HG03064 (cell line): ENCODE data around the gene SECISBP2.

ENCODE experiments used
- ATAC-seq: cut with Tn5 transposase; IDR thresholded peaks from one replicate; pipeline ENCODE4 v1.9.1; 2021; ENCODE audit warnings: low read depth; ENCODE audit not compliant: unreplicated experiment

The SECISBP2 gene

DNA sequence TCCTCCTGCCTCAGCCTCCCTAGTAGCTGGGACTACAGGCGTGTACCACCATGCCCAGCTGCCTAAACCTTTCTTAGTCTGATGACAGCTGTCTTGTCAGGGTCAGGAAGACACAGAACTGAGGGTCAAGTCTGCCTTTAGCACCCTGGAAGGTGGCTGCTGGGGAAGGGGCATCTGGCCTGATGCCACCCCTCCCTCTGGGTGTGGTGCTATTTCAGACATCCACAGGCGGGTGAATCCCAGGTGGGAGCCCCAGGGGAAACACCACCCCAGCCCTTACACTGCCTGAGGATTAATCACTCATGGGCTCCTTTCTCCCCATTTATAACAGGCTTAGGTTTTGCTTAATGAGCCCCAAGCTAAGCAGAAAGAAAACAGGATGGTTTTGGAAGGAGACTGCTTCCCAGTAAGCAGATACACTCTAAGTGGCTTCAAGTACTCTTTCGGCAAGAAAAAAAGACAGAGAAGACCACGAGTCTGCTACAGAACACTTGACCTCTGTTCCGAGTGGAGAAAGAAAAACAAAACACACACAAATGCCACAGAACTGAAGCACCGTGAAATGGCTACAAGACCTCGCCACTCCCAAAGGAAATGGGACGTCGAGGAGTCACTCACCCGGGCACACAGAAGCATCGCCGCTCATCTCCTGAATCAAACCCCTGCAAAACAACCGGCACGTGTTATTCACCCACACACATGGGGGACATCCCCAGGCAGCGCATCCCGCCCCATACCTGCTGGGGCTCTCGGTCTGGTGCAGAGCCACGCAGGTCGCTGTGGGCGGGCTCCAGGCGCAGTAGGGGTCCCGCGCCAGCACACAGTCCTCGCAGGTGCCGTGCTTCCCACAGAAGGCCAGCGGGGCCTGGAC is 62.4 kb downstream of the SECISBP2 start:
- no peak for ATAC-seq

DNA sequence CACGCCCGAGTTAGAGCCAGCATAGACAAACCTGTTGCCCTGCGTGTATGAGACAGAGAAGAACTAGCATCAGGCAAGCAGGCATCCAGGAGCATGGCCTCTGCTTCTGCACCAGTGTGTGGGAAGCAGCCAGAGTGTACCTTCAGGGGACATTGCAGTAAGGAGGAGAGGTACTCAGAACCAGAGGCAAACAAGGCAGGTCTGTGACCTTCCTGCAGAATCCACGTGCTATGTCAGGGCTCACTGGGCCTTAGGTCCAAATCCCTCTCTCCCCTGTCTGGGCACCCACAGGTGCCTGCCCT is 63.0 kb downstream of the SECISBP2 start:
- no peak for ATAC-seq

DNA sequence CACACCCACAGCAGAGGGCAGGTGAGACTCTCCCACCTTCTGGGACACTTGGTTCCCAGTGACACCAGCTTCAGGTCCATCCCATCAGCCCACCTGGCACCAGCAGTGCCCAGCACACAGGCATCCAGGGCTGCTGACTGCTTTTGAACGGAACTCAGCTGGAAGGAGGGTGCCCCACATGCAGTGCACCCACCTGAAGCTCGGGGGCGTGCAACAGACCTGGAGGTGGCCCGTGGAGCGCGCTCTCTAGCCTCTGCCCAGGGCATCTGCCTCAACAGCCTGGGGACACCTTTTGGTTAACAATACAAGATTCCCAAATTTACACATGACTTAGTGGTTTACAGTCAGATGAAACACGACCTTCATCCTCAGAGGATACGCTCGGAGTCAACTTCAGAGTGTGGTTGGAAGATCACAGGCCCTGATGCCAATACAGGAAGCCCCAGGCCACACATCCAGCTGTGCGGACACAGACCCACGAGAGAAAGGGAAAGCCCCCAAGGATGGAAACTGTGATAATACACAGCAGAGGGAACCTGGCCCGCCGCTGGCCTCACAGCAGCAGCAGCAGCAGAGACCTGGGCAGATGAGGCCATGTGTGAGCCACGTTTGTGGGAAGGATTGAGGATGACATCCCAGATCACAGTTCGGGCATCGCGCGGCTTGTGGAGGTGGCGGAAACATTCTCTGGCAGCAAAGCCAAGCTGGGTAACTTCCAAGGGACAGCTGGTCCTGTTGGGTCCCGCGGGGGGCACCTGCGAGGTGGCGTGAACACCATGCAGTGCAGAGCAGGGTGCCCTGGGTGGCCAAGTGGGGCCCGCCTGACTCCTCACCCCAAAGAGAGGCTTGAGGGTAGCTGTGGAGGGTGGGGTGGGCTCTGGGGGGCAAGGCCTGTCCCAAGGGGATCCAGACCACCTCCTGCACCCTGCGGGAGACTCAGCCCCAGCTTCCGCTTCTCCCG is 64.0 kb downstream of the SECISBP2 start:
- ATAC-seq = no peak

DNA sequence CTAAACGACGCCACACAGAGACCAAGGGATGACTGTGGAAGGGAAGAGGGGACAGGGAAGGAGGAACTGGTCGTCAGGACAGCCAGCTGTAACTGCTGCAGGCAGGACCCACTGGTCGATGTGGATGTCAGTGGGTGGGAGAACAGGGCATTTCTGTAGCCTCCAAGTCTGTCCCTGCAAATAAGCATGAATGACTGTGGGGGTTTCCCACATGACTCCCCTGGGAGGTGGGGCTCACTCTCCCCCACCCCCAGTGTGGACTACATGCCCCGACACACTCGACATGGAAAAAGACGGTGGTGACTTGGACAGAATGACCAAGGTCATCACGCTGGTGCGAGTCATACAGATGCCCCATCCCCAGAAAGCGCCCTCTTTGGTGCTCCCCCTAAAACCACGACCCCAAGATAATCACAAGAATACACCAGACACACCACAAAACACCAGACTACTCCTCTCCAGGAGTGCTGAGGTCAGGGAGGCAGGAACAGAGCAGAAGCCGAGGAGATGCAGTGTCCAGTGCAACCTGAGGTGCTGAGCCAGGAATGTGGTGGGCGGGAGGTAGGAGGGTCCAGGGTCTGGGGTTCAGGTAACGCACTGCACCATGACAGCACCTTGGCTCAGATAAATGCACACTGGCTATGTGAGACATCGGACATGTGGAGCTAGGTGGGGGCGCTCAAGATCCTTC is 64.9 kb downstream of the SECISBP2 start:
- ATAC-seq = no peak

DNA sequence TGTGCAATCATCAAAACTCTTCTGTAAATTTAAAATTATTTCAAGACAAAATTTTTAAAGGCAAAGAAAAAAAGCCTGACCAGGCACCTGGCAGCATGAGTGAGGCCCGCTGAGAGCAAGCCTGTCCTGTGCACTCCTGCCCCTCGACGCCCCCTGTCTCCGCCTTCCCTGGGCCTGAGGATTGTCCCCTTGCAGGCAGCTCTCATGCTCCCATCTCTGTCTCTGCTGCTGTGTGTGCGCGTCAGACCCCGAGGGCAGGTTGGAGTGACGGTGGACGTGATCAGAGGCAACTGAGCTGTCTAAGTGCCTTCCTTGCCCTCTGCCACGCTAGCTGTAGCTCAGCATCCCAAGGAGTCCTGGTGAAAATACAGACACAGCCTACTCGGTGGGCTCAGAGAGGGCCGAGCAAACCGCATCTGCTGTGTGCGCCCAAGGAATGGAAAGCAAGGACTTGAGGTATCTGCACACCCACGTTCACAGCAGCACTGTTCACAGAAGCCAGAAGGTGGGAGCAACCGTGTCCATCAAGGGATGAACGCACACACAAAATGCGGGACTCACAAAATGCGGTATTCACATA is 65.5 kb downstream of the SECISBP2 start:
- no peak for ATAC-seq

DNA sequence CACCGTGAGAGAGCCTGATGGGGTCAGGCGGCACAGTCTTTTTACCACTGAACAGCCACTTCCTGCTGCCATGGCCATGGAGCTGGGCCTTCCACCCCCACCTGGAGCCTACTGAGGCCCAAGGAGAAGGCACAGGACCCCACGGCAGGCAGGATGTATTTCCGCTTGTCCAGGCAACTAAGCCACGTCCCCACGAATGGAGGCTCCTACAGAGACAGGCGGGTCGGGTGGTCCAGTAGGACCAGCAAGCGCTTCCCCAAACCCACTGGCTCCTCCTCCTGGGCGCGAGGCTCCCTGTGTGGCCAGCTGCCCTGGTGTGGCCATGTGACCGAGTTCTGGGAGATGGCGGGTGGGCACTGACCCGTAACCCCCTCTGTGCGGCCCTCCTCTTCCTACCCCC is 66.5 kb downstream of the SECISBP2 start:
- no peak for ATAC-seq

DNA sequence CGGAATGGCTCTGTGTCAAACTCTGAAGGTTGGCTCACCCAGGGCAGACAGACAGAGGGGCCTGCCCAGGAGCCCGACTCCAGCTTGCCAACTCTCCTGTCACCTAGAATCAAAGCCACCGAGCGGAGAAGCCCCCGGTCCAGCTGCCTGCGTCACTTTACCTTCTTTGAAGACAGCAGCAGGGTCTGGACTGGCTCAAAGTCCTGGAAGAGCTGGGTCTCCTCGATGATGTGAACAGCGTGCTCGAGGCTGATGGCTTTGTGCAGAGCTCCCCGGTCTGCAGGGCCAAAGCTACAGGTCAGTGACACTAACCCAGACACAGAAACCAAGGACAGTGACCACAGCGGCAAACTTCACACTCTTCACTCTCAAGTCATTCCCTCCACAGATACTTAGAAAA is 67.9 kb downstream of the SECISBP2 start:
- ATAC-seq = no peak

DNA sequence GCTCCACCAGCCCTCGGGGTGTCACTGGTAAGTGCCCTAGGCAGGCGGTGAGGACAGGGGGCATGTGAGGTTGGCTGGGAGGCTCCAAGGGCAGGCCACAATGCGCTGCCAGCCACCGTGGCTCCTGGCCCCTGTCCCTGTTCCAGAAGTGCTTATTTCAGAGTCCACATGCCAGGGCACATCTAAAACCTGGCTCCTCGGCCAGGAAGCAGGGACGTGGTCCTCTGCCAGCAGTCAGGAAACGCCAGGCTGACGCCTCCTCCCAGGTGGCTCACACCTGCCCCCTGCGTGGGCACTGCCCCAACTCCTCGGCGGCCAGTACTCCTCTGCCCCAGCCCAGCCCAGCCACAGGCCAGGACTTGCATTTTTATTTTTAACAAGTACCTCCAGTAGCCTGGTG is 68.5 kb downstream of the SECISBP2 start:
- no peak for ATAC-seq

DNA sequence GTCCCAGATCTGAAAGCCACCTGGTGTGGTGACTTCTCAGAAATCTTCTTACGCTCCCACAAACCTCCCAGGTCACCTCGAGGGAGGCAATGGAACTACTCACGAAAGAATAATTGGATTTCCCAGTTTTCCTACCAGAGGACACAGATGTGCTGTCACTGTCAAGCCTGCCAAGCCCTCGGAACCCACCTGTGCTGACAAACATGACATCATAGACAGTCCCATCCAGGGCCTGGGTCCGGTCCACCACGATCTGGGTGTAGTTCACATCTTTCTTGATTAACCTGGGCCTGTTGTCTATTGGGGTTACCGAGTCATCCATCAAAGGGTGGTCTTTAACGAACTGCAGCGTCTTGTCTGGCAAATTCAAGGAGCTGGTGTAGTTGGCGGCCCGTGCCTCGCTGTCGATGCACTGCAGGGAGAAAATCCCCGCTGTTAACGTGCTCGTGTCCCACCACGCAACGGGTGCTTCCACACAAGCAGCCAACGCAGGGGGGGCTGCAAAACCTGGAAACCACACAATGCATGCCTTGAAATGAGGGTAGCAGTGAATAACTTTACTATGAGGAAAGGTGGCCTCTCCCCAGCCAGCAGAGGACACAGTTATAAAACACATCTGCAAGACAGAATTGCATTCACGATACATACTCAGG is 69.0 kb downstream of the SECISBP2 start:
- ATAC-seq = no peak

DNA sequence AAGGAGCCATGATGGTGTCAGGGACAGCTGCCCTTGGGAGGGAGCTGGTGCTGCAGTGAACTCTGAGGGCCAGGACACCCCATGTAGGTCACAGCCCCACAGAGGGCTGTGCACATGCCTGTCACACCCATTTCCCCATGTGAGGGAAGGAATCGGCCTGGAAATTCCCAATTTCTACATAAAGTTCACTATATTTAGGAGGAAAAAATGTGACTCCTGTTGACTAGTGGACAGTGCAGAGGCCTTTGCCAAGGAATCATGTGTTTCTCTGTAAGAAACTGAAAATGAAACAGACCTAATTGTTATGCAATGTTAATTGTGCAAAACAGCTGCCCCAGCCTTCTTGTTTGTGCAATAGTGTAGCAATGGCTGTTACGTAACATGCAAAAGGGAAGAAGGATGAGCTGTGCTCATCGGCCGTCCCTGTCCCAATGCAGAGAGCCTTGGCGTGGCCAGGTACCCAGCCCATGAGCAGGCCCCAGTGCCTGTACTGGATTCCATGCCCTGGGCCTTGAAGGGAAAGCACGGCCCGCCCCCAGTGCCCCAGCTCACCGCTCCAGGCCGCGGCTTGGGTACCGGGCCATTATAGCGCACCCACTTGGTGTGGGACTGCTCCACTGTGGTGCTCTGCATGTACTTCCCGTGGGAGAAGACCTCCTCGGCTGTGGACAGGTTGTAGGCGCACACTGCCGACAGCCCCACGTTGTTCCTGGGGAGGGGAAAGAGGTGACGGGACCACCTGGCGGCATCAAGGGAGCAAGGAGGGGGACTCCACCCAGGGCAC is 70.0 kb downstream of the SECISBP2 start:
- no peak for ATAC-seq

DNA sequence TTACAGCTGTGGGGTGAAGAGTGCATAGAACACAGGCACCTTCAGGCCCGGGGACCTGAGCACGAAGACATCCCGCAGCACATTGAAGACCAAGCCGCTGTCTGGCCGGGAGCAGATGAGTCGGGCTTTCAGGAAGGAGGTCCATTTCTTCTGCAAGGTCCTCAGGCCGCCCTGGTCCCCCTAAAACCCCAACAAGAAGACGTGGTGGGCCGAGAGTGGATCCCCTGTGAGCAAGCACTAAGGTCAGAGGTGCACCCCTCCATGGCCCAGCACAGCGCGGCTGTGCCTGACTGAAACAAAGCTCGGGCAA is 70.5 kb downstream of the SECISBP2 start:
- no peak for ATAC-seq

DNA sequence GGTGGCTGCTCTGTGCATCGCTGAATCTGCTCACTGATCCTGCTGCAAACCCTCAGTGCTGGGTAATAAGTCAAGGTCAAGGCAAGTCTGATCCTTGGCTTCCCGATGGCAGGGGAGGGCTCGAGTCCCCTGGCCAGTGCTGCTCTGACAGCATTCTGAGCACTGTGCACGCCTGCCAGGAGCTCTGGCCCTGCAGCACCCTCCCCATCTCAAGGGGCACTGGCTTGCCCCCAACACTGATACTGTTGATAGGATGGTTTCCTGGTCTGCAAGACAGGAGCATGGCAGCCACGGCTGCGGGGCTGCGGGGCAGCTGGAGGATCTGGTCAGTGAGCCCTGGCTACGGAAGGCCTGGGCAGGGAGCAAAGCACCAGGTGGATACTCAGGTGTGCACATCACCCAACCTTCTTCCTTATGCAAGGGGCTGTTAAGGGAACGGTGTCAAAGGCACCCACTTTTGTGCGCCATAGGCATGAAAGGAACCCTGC is 71.8 kb downstream of the SECISBP2 start:
- no peak for ATAC-seq

DNA sequence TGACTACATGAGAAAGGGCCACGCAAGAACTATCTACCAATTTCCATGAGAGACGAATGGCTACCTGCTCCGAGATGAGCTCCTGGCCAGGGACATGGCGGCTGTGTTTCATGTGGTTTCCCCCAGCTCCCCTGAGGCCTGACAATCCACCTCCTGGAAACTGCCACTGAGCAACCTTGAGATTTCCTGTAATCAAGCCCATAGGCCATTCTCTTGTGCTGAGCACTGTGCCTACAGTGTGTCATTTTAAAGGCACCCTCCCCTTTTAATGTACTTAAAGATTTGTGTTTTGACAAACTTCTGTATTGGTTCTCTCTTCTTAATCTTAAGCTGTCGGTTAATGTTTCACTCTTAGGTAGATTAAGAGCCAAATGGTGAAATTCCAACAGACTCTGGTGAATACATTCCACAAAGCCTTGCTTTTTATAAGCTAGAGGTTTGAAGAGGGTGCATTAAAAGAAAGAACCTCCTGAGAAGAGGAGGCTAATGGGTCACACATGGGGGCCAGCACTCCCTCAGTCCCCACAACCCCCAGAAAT is 72.3 kb downstream of the SECISBP2 start:
- no peak for ATAC-seq

DNA sequence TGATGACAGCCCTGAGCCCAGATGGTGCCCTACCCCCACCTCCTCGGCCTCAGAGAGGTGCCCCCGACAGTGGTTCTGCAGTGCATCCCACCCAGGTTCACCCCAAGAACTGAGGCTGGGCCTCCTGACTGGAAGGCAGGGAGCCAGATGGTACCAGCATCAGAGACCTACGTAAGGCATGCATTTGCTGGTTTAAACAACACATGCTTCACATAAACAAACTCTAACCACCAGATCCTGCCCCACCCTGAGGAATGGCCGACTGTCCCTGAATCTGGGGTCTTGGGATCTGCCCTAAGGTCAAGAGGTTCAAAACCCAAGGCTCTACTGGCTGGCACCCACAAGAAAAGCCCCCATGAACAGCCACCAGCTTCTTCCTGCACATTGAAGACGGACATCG is 73.3 kb downstream of the SECISBP2 start:
- no peak for ATAC-seq

DNA sequence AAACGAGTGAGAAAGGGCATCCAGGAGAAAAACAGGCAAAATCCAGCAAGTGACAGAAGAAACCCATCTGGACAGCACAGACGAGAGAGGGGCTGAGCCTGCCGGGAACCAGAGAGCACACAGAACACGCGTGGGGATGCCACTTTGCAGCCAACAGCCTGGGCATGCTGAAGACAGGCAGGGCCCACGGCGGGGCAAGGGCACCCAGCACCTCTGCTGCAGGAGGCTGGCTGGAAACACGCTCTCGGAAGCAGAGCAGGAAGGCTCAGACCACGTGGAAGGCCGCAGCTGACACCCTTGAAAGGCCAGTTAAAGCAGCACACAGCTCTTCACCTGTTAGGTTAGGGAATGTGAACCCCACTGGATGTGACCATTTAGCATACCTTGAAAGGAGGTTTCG is 76.1 kb downstream of the SECISBP2 start:
- ATAC-seq = no peak

DNA sequence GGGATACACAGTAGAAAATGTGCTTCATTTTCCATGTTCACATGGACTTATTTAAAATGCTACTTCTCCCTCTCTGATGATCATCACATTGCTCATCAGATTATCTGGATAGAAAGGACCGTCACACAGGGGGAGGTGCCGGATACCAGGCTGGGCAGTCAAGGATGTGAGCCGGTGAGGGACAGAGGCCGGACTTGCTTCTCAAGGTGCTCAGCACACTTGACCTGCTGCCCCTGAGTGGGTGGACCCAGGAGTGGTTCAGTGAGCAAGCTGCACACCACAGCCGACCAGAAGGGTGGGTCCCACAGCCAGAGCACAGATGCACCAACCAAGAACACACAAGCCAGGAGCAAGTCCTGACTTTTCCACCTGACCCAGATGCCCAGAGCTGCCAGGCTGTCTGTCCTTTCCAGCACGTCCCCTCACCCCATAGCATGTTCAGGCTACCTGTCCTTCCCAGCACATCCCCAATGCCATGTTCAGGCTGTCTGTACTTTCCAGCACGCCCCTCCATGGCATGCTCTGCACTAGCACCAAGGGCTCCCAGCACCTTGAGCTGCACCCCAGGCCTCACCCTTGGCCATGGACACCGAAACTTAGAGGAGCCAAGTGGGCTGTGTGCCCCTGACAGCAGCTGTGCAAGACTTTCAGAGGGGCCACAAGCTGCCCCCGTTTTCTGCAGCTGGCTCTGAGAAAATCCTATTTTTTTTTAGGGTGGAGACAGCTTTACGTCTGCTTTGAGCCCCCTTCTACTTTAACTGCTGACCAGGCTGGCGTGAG is 77.8 kb downstream of the SECISBP2 start:
- no peak for ATAC-seq

DNA sequence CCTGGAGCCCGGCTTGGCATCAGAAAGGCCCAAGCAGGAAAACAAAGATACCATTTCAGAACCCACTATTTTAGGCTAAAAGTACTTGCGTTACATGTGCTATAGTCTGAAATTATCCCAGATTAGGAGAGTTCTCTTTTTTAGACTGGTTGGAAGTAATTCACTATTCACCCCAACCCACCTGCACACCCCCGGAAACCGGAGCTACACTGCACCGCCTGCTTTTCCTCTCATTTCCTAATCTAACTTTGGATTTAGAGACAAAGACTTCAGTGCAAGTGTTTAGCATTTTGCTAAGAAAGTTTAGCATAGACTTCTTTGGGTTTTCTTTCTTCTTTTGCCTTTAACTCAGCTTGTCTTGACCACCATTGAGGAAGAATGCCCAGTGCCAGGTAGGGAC is 79.2 kb downstream of the SECISBP2 start:
- no peak for ATAC-seq

DNA sequence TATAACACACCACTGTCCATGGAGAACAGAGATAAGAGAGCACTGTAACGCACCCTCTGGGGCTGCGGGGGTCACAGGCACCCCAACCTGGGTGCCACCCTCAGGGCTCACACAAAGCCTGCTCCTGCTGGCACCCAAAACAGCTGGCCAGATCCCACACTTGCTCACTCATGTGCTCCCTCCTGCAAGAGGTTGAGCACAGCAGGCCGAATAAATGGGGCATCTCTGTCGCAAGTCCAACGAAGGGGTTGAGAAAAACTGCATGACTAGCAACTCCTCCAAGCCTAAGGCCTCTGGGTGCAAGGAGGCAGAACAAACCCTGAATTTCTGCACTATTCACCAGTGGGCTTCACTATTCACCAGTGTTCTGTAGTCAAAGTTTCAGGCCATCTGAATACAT is 80.3 kb downstream of the SECISBP2 start:
- no peak for ATAC-seq
